Endometrial microvascular endothelial cells (primary cell): ENCODE results near the gene EDAR. TPM values are rescaled to one million over a fixed set of nuclear protein-coding genes. Genes with fewer than 3 reads are reported as not detected.

Experiments used
- in situ Hi-C: cut with HindIII; loops from 2 replicates; pipeline ENCODE4 v1.10.0; 2017; ENCODE audit warnings: low sequenced_read_pairs, low pct_unique_long_range_greater_than_20kb; ENCODE audit errors: inconsistent ontology term
- total RNA-seq: library from RNA; depleted of rRNA; stranded (reverse); fragments of >200 nt; gene quantifications from one replicate; pipeline ENCODE4 v1.2.3, GENCODE V29; 2015; ENCODE audit errors: inconsistent ontology term

The EDAR gene
- total RNA-seq, 1 donor from 2014 or later: not detected

GRCh38 chr2:108971661-108972566 is 17.1 kb downstream of the EDAR start:
- in situ Hi-C loops: no loop called here

- in situ Hi-C loops: no loop called here
Observed at GRCh38 chr2:108970369-108970768, 18.7 kb downstream of the EDAR start.

- in situ Hi-C loops: no loop called here
Observed at GRCh38 chr2:108969856-108970255, 19.2 kb downstream of the EDAR start.

DNA sequence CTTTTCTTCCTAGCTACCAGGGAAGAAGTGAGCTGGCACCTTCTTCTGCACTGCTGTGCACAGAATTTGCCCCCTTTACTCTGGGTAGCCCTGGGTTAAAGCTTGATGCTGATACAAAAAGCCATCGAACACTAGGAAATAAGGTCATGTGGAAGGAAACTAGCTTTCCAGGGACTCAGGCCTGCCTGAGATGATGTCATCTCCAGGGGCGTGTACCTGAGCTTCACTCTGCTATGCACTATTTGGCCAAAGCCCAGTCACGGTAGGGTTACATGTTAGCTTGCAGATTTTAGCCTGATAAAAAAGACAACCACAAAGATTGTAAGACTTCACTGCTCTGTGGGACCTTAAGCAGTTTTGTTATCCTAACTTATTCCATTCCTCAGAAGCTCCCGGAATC is 20.4 kb downstream of the EDAR start:
- in situ Hi-C loops: no loop called here

DNA sequence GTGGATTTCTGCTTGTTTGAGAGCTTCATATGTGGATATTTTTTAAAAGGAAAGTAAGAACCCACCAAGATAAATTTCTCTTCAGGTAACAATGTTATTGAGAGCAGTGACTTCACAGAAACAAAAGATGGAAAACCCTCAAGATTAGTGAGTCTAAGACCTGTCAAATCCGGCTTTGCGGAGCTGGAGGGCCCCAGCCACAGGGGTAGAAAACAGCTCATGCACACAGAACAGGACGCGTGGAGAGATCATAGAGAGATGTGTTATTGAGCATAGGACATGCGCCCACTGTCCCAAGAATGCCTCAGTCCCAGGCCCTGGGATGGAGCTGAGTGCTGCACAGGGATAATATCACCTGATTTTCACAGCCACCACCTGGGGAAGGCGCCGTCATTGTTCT is 21.3 kb downstream of the EDAR start:
- in situ Hi-C loops: no loop called here

- in situ Hi-C loops: no loop called here
Observed at GRCh38 chr2:108965540-108966289, 23.3 kb downstream of the EDAR start.

DNA sequence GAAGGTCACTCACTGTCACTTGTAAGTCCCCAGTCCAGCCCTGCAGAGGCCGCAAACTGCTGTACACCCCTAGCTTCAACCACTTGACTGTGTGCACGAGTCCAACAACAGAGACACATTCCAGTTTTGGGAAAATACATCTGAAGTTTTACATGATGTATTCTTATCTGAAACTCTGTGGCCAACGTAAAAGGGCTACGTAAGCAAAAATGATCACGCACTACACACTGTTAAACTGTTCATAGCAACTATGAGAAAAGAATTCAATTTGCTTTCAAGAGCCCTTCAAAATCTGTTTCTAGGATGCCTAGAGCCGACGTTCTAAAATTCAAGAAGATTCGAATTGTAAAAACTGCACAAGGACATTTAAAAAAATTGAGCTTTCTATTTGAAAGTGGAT is 26.0 kb downstream of the EDAR start:
- in situ Hi-C loops: no loop called here

- in situ Hi-C loops: no loop called here
Observed at GRCh38 chr2:108961796-108962195, 27.2 kb downstream of the EDAR start.

- in situ Hi-C loops: no loop called here
Observed at GRCh38 chr2:108960006-108960405, 29.0 kb downstream of the EDAR start.

DNA sequence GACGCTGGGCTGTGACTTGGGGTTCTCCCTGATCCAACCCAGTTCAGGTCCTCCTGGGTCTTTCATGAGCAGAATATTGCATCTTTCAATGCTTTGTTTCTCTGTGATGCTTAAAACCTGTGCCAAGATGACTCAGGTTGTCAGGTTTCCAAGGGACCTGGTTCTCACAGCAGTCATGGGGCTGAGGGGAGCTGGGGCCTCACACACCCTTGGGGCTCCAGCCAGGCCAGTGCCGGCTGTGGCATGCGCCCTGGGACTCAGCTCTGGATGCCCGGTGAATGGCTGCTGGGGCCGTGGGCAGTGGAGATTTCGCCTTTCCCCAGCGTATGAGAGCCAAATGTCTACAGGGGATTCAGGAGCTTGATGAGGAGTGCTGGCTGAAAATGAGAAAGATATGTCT is 29.6 kb downstream of the EDAR start:
- in situ Hi-C loops: no loop called here

GRCh38 chr2:108958632-108959341 is 30.2 kb downstream of the EDAR start:
- in situ Hi-C loops: no loop called here

GRCh38 chr2:108958002-108958401 is 31.0 kb downstream of the EDAR start:
- in situ Hi-C loops: no loop called here

DNA sequence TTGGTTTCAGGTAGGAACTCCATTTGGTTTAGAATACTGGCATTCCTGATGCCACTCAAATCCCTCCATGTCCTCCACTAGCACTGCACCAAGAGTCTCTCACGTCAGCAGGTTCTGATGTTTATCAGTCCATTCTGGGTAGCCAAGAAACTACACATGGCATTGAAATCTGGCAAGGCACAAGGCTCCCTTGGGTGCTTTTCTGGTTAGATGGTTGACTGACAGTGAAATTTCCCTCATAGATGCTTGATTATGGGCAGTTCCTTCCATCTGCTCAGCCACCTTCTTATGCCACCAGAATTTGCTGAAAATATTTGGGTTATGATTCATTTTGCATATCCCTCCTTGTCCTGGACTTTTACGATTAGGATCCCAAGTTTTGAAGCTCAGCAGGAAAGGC is 32.6 kb downstream of the EDAR start:
- in situ Hi-C loops: no loop called here

DNA sequence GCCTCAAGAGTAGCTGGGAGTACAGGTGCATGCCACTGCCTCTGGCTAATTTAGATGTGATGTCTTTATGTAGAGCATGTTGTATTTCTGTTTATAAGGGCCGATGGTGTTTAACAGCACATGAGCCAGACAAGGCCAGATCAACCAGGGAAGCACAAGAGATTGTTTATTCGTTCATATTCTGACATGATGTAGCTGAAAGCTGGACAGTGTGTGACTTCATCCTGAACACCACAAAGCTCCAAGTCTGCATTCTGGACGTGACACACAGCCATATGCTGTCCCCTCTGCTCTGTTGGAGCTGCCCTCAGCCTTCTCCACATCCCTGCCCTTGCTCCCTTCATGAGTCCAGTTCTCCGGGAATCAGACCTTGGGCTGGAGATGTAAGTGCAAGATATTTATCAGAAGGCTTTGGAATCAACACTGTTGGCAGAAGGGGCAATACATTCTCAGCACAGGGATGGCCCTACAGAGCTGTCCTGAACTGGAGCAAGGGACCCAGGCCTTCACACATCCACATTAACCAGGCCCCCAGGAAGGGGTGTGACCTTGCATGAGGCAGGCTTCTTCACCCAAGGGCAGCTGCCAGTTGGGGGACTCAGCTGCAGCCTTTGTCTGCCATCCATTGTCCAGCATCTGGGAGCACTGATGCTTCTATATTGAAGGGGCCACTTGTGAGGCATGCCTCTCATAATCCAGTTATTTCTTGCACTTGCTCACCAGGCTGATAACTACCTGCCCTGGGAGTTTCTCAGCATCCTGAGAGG is 38.5 kb downstream of the EDAR start:
- in situ Hi-C loops: no loop called here

GRCh38 chr2:108949316-108950239 is 39.4 kb downstream of the EDAR start:
- in situ Hi-C loops: no loop called here

DNA sequence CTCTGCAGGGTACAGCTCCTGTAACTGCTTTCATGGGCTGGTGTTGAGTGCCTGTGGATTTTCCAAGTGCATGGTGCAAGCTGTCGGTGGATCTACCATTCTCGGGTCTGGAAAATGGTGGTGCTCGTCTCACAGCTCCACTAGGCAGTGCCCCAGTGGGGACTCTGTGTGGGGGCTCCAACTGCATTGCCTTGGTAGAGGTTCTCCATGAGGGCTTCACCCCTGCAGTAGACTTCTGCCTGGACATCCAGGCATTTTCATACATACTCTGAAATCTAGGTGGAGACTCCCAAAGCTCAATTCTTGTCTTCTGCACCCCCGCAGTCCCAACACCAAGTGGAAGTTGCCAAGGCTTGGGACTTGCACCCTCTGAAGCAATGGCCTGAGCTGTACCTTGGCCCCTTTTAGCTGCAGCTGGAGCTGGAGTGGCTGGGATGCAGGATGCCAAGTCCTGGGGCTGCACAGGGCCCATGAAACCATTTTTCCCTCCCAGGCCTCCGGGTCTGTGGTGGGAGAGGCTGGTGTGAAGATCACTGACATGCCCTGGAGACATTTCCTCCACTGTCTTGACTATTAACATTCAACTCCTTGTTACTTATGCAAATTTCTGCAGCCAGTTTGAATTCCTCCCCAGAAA is 41.6 kb downstream of the EDAR start:
- in situ Hi-C loops: no loop called here

DNA sequence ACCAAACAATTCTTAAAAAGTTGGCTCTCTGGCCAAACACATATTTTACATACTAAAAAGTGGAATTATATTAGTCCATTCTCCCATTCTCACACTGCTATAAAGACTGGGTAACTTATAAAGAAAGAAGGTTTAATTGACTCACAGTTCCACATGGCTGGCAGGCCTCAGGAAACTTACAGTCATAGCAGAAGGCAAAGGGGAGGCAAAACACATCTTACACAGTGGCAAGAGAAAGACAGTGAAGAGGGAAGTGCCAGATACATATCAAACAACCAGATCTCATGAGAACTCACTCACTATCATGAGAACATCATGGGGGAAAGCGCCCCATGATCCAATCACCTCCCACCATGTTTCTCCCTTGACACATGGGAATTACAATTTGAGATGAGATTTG is 42.6 kb downstream of the EDAR start:
- in situ Hi-C loops: no loop called here
